Measurements from ENCODE around the gene ZNF787.
A peak's percentile ranks its signal among the peaks of the same experiment; 100 is the strongest.
"Not testable (repeated sequence)": the region's sequence is repeated elsewhere in the genome, so short reads cannot be mapped to it uniquely, and the experiment has no call there.

Gene ZNF787

GRCh38 chr19:56106993-56107392, 14.1 kb downstream of the ZNF787 start:
- no peak for TF ChIP-seq CTCF (IDR thresholded peaks at IDR 0.05; ENCODE audit: low read depth, low read length, missing control alignments)
- no peak for DNase-seq (ENCODE audit: low read depth)
- no peak overlapping the region for H3K4me3 ChIP-seq (ENCODE audit: low read depth, low read length)

GRCh38 chr19:56106397-56106849, 14.7 kb downstream of the ZNF787 start:
- no peak for DNase-seq (ENCODE audit: low read depth)
- TF ChIP-seq CTCF (IDR thresholded peaks at IDR 0.05; ENCODE audit: low read depth, low read length, missing control alignments), result no peak
- H3K4me3 ChIP-seq (ENCODE audit: low read depth, low read length), result no peak overlapping the region; the same call in 1 of the 2 replicates

- not testable (repeated sequence) for DNase-seq (ENCODE audit: low read depth); H3K4me3 ChIP-seq (ENCODE audit: low read depth, low read length)
These were observed 15.2 kb downstream of the ZNF787 start for GRCh38 chr19:56105831-56106396.

GRCh38 chr19:56105090-56105701, 15.9 kb downstream of the ZNF787 start:
- TF ChIP-seq CTCF (IDR thresholded peaks at IDR 0.05; ENCODE audit: low read depth, low read length, missing control alignments), result peak; percentile 66
- DNase-seq (ENCODE audit: low read depth), result no peak
- no peak overlapping the region for H3K4me3 ChIP-seq (ENCODE audit: low read depth, low read length)

GRCh38 chr19:56104423-56104822, 16.7 kb downstream of the ZNF787 start:
- TF ChIP-seq CTCF (IDR thresholded peaks at IDR 0.05; ENCODE audit: low read depth, low read length, missing control alignments), result no peak
- no peak overlapping the region for H3K4me3 ChIP-seq (ENCODE audit: low read depth, low read length)
- no peak for DNase-seq (ENCODE audit: low read depth)

- DNase-seq (ENCODE audit: low read depth), result no peak
- no peak for TF ChIP-seq CTCF (IDR thresholded peaks at IDR 0.05; ENCODE audit: low read depth, low read length, missing control alignments)
- no peak overlapping the region for H3K4me3 ChIP-seq (ENCODE audit: low read depth, low read length)
These were observed 18.0 kb downstream of the ZNF787 start for GRCh38 chr19:56103027-56103614.

GRCh38 chr19:56101746-56102535, 19.2 kb downstream of the ZNF787 start:
- no peak overlapping the region for H3K4me3 ChIP-seq (ENCODE audit: low read depth, low read length)
- no peak for DNase-seq (ENCODE audit: low read depth)
- no peak for TF ChIP-seq CTCF (IDR thresholded peaks at IDR 0.05; ENCODE audit: low read depth, low read length, missing control alignments)

All from GM12864 (cell line).